Kidney (tissue), 14 donors: ENCODE measurements around the gene ITGA8. TPM values are rescaled to one million over a fixed set of nuclear protein-coding genes. Genes with fewer than 3 reads are reported as not detected.

Source experiments
- DNase-seq, 5 donors: peaks; one replicate each; pipeline ENCODE4 v3.0.0-alpha.2; 2013 to 2020
- FAIRE-seq: peaks from 2 replicates; lab custom pipeline; 2012; peaks lifted over from hg19 to GRCh38; lab: Jason Lieb, UNC
- H3K27ac ChIP-seq, 2 donors: one replicate each; pipeline ENCODE4 v1.7.0; 2013; ENCODE audit warnings: low read depth in 2 of 2, low read length in 2 of 2, inconsistent platforms in 1 of 2
- H3K27me3 ChIP-seq: one replicate; pipeline ENCODE4 v1.7.1; 2013; ENCODE audit warnings: low read length, inconsistent platforms; ENCODE audit not compliant: control insufficient read depth, insufficient read depth
- H3K36me3 ChIP-seq, 3 donors: one replicate each; pipeline versions ENCODE4 v1.7.0 to v1.7.1; 2013; ENCODE audit warnings: low read length in 3 of 3, control low read depth in 1 of 3, inconsistent platforms in 1 of 3; ENCODE audit not compliant: insufficient read depth in 3 of 3, control insufficient read depth in 2 of 3
- H3K4me1 ChIP-seq, 3 donors: one replicate each; pipeline versions ENCODE4 v1.7.0 to v1.7.1; 2013; ENCODE audit warnings: low read length in 3 of 3, inconsistent platforms in 1 of 3, low read depth in 1 of 3; ENCODE audit not compliant: control insufficient read depth in 2 of 3, insufficient read depth in 2 of 3
- H3K4me3 ChIP-seq, 3 donors: one replicate each; pipeline versions ENCODE4 v1.7.0 to v1.8.1; 2013; ENCODE audit warnings: low read length in 3 of 3, control low read depth in 1 of 3, inconsistent platforms in 1 of 3
- H3K9ac ChIP-seq, 3 donors: one replicate each; pipeline versions ENCODE4 v1.7.0 to v1.7.1; 2013; ENCODE audit warnings: low read length in 3 of 3, control low read depth in 1 of 3, inconsistent platforms in 1 of 3
- H3K9me3 ChIP-seq, 3 donors: one replicate each; pipeline versions ENCODE4 v1.7.0 to v1.7.1; 2013; ENCODE audit warnings: low read length in 3 of 3, control low read depth in 1 of 3, inconsistent platforms in 1 of 3; ENCODE audit not compliant: control insufficient read depth in 2 of 3, insufficient read depth in 1 of 3
- intact Hi-C: fragments of 100-400 bp; cut with DNase I; formaldehyde crosslinking; loops from one replicate; pipeline ENCODE4 v1.11.1; 2022
- polyA plus RNA-seq: library from polyadenylated mRNA; stranded (reverse); fragments of 350-450 nt; fragmentation: Illumina TruSeq; extraction: RNeasy Lipid Tissue Mini Kit (QIAGEN cat#74804); gene quantifications from one replicate; pipeline ENCODE4 v1.2.3, GENCODE V29; 2014; ENCODE audit warnings: low read depth, low replicate concordance; ENCODE audit not compliant: insufficient read depth
- total RNA-seq: library from RNA; stranded (reverse); fragmentation: NEBNext Ultra II Directional; extraction: Animal tissue kit (Norgen Biotek cat#: 25700); gene quantifications from one replicate; pipeline ENCODE4 v1.2.1, GENCODE V29; 2021
- TF ChIP-seq, protein P1 (sequence below): IDR thresholded peaks from 3 replicates; pipeline ENCODE4 v1.5.1; 2012; ENCODE audit warnings: mild to moderate bottlenecking, moderate library complexity, borderline replicate concordance; ENCODE audit not compliant: insufficient read depth; ENCODE audit errors: extremely low read depth
- donor health status: control.
- donor health status: control.
- donor health status: control.
- donor health status: control.
- donor health status: control.
- donor health status: DM: yes; HTN: yes; CAD: no.
- donor health status: Normal renal cell carcinoma (clear cell type).

The ITGA8 gene
- total and polyA plus RNA-seq, 2 donors from 2014 or later: 10.8 to 22.1 TPM

- H3K27me3 ChIP-seq: no peaks in the 10 kb centered on the region
- peaks cover 0 to 2% (median 0%) of the 10 kb centered on the region in 3 donors for H3K4me1 ChIP-seq
- no peaks in the 10 kb centered on the region for H3K36me3 ChIP-seq
- no peak overlapping the region for H3K4me3 ChIP-seq
- no peak overlapping the region for H3K9ac ChIP-seq
- H3K9me3 ChIP-seq: no peaks in the 10 kb centered on the region
- no peak for DNase-seq
- intact Hi-C loops: no loop called here
- TF ChIP-seq, protein P1, sequence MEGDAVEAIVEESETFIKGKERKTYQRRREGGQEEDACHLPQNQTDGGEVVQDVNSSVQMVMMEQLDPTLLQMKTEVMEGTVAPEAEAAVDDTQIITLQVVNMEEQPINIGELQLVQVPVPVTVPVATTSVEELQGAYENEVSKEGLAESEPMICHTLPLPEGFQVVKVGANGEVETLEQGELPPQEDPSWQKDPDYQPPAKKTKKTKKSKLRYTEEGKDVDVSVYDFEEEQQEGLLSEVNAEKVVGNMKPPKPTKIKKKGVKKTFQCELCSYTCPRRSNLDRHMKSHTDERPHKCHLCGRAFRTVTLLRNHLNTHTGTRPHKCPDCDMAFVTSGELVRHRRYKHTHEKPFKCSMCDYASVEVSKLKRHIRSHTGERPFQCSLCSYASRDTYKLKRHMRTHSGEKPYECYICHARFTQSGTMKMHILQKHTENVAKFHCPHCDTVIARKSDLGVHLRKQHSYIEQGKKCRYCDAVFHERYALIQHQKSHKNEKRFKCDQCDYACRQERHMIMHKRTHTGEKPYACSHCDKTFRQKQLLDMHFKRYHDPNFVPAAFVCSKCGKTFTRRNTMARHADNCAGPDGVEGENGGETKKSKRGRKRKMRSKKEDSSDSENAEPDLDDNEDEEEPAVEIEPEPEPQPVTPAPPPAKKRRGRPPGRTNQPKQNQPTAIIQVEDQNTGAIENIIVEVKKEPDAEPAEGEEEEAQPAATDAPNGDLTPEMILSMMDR: no peak
- no peak for FAIRE-seq
- H3K27ac ChIP-seq: no peak overlapping the region
These were observed 147.1 kb downstream of the ITGA8 start for GRCh38 chr10:15572531-15573045.

- peak; percentile 40 to 82 (median 71) for DNase-seq
These were observed 148.1 kb downstream of the ITGA8 start for GRCh38 chr10:15571575-15571974.

DNA sequence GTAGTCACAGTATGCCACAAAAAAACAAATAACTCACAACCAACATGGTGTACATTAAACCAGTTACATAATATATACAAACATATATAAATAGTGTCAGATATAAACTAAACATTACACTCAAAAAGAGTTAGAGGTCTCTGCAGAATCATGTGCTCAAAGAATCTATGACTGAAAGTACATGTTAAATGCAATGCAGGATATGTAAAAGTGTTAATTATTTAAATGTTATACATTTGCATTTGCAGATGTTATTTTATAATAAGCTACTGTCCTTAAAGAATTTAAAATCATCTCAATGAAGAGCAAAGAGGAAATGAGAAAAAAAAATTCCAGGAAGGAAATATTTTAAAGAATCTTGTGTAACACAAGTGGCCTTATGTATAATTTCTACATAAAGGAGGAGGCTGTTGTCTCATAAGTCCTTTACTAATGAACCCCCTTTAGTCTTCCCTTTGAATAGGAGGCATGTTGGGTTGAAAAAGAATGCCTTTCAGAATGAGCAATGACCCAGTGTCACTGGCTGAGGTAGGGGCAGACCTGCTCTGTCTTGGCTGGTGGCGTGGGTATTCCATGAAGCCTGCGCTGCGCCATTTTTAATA lies 148.9 kb downstream of the ITGA8 start:
- DNase-seq (no peak), FAIRE-seq (no peak)
- no peak overlapping the region for H3K9ac ChIP-seq
- intact Hi-C loops: no loop called here
- no peaks in the 10 kb centered on the region for H3K9me3 ChIP-seq
- TF ChIP-seq, protein P1: no peak
- H3K27ac ChIP-seq: no peak overlapping the region
- no peak overlapping the region for H3K4me3 ChIP-seq
- no peaks in the 10 kb centered on the region for H3K36me3 ChIP-seq
- H3K4me1 ChIP-seq: peaks cover 0 to 2% (median 0%) of the 10 kb centered on the region in 3 donors
- no peaks in the 10 kb centered on the region for H3K27me3 ChIP-seq

More at GRCh38 chr10:15571575-15571974, 148.1 kb downstream of the ITGA8 start:
- Histone ChIP-seq H3K9ac (no peak overlapping the region), H3K36me3 (no peaks in the 10 kb centered on the region), H3K4me1 (peaks cover 0 to 2% (median 0%) of the 10 kb centered on the region in 3 donors), H3K9me3 (no peaks in the 10 kb centered on the region), H3K27me3 (no peaks in the 10 kb centered on the region), H3K27ac (no peak overlapping the region), H3K4me3 (no peak overlapping the region)
- no peak for FAIRE-seq
- TF ChIP-seq, protein P1: no peak
- intact Hi-C loops: no loop called here
